HTERT RPE-1 (cell line): ENCODE results near the gene NINJ2.

Source experiments
- in situ Hi-C: fragments of 300-500 bp; cut with MboI; formaldehyde crosslinking; loops from 4 replicates; pipeline ENCODE4 v1.14.3; 2020; ENCODE audit warnings: low sequenced_read_pairs

The NINJ2 gene

DNA sequence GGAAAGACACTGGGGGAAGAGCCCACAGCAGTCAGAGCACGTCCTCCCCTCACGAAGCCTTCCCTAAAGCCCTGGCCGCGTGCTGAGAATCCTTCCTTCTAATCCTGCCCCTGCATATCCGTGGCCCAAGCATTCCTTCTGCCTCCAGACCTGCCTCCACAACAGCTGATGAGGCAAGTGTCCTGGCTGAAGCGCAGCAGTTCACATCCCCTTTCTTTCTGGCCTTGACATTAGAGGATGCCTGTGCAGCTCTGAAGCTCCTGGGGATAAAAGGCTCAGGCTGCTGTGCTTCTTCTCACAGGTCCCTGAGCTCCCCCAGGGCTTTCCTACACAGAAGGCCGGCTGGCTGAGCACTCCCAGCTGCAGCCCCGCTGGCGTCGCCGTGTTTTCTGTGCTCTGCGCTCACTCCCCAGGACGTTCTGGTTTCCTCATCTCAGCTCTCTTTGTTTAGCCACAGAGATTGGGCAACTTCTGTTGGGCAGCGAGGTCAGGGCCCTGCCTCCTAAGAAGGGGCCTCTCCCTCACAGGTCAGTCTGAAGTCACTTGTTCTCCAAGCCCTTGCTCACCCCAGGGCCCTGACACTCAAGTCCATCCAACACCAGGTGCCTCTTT lies 45.8 kb downstream of the NINJ2 start:
- in situ Hi-C loops, result no loop called here

DNA sequence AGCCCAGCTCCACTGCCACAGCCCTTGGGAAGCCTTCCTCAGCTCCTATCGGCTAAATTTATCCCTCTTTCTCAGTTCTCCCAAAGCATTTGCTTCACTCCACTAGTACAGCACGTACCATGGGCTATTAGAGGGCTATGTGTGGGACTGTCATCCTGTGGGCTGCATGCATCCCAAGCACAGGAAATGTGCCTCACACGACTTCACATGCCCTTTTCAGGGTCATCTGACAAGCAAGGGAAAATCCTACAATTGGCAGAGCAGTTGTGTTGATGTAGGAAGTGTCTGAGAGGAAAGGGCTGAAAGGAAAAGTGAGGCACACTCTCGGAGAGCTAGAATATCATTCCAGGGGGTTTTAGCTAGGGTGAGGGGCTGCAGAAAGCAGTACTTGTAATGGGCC lies 47.6 kb downstream of the NINJ2 start:
- in situ Hi-C loops, result no loop called here

DNA sequence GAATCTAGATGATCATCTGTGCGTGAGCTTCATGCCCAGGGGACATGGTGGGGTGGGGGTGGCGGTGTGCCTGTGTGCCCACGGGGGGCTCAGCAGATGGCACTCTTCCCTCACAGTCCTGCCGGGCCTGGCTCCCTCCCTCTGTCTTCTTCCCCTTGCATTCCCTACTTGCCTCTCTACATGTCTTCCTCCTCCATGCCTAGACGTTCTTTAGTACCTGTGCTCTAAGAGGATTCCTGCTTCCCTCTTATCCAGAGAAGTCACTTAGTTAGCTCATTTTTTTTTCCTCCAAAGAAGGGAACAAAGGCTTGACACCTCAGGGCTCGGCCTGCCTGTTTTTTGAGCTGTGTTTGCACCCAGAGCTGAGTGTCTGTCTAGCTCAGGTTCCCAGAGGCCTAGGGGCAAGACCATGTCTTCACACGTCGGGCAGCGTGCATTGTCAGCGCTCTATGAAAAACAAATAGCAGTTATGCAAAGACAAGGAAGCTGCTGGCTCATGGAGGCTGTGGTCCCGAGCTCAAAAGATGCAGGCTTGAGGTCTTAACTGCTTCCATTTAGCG lies 48.8 kb downstream of the NINJ2 start:
- in situ Hi-C loops, result no loop called here

DNA sequence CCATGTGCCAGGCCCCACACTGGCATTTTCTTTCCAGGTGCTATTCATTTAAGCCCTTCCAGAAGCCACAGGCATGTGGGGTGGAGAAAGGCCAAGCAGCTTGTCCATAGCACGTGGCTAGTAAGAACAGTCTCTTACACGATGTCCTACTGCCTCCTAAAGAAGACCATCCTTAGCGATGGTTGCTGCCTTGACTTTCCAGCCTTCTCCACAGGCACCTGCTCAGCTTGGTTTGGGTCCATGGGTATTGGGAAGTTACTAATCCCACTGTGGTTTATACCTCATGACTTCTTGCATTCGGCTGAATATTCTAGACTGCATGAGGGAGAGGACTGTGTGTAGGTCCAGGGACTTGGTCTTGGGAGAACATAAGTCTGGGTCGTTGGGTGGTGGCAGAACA lies 49.2 kb downstream of the NINJ2 start:
- in situ Hi-C loops, result no loop called here

DNA sequence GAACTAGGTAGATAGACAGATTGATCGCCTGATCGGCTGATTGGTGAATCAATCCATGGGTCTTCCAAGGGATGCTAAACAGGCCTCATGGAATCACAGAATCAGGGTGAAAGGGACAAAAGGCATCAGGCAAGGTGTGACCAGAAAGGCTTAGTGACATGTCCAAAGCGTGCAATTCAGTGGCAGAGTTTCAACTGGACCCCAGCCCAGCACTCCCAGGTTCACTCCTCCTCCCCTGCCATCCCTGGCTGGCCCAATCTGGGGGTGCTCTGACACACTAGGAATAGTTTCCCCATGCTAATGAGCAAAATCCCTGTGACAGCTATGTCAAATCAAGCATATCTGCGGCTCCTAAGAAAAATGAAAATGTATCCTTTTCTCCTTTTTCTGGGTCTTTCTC lies 50.4 kb downstream of the NINJ2 start:
- in situ Hi-C loops, result no loop called here

DNA sequence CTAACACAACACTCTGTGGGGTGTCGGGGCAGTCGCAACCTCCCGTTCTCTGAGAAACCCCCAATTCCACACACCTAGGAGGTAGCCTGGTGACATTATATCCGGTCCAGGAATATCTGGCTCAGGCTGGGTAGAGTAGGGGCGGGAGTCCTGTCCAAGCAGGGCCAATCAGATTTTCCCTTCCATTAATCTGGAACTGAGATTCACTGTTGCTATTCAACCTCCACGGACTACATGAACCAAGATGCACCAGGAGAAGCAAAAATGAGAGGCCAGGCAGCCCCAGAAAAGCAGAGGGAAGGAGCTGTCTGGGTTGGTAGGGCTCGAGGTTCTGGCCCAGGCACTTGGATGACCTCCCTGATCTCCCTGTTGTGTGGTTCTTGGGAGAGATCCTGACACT lies 51.0 kb downstream of the NINJ2 start:
- in situ Hi-C loops, result no loop called here

DNA sequence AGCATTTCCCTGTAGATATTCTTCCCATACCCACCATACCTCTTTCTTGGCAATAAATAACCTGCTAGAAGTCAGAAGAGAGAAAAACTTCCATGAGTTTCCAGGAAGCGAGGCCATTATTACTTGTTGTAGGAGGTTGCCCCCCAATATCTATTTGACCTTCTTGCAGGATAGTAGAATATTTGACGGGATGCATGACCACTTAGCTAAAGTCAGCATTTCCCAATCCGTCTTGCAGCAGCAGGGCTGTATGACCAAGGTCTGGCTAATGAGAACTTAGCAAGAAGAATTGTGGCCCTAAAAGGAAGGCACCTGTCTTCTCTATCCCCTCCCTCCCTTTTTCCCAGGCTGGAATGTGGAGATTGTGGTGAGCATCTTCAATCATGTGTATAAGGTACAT lies 51.5 kb downstream of the NINJ2 start:
- in situ Hi-C loops, result no loop called here

DNA sequence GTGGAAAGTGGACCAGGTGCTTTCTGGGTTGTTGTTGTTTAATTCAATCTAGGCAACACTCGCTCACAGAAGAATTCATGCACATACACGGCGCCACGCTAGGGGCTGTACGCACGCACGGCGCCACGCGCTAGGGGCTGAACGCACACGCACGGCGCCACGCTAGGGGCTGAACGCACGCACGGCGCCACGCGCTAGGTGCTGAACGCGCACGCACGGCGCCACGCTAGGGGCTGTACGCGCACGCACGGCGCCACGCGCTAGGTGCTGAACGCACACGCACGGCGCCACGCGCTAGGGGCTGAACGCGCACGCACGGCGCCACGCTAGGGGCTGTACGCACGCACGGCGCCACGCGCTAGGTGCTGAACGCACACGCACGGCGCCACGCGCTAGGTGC lies 54.3 kb downstream of the NINJ2 start:
- in situ Hi-C loops, result no loop called here

DNA sequence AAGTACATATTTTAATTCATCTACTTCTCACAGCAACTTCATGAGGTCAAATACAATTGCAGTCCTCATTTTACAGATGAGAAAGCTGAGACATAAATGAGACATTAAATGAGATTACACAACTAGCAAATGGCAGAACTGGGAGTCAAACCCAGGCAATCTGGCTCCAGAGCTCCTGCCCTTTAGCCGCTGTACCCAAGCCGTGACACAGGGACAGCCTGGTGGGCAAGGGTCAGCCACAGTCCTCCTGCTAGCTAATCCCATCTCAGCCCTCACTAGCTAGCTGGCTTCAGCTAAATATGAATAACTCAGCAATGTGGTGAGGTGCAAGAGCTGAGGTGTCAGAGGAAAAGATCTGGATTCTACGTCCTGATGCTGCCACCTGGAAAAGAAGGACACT lies 54.8 kb downstream of the NINJ2 start:
- in situ Hi-C loops, result no loop called here

DNA sequence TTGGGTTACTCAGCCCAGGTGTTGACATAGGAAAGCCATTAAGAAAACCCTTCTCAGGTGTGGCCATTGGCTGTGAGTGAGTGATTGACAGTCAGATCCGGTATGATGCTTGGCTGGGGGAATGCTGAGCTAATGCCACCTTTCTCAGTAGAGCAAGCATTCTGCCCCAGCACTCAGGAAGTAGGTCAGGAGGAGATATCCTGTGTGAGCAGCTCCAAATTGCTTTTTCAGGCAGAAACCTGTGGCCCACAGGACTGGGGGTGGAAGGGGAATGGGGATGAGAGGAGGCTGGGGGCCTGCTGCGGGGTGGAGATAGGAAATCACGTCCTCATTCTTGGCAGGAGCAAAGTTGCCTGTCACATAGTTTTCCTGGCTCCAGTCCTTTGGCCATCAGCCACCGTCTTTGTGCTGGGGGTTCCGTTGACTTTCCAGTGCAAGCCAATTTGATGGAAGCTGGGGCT lies 55.7 kb downstream of the NINJ2 start:
- in situ Hi-C loops, result no loop called here

DNA sequence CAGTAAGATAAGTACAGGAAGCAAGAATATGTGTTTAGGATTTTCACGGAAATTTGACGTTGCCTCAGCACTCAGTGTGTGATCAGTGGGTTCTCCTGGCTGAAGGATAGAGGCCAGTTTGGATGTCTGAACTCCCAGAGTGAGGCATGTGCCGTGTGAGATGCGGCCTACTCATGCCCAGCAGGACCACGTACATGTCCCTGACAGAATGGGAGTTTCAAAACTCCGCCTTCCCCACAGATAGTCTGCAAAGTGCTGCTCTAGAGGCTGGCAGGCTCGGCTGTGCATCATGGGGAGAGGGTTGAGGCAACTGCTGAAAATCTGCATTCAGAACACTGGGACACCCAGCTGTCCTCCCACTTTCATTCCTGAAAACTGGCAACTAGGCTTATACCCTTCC lies 58.3 kb downstream of the NINJ2 start:
- in situ Hi-C loops, result no loop called here

DNA sequence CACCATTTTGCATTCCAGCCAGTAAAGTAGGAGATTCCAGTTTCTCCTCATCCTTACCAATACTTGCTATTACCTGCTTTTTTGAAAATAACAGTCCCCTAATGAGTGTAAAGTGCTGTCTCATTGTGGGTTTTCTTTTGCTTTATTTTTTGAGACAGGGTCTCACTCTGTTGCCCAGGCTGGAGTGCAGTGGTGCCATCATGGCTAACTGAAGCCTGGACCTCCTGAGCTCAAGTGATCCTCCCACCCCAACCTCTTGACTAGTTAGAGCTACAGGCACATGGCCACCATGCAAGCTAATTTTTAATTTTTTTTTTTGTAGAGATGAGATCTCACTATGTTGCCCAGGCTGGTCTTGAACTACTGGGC lies 60.6 kb downstream of the NINJ2 start:
- in situ Hi-C loops, result no loop called here

DNA sequence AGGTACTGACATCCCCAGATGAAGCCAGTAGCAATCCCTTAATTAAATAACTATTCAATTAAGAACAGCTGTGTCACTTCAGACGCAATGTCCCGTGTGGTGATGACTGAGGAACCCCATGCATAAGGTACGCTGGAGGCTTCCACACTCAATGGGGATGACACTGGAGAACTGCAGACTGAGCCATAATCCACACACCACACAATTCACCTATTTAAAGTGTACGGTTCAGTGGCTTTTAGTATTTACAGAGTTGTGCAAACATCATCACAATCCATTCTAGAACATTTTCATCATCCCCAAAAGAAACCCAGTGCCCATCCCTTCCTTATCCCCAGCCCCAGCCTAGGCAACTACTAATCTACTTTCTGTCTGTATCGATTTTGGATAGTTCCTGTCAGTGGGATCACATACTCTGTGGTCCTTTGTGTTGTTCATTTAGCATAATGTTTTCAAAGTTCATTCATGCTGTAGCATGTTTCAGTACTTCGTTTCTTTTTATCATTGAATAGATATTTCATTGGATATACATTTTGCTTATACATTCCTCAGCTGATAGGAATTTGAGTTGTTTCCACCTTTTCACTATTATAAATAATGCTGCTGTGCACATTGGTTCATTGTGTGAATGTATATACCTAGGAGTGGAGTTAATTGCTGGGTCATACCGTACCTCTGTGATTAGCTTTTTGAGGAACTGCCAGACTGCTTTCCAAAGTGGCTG lies 61.1 kb downstream of the NINJ2 start:
- in situ Hi-C loops, result no loop called here

DNA sequence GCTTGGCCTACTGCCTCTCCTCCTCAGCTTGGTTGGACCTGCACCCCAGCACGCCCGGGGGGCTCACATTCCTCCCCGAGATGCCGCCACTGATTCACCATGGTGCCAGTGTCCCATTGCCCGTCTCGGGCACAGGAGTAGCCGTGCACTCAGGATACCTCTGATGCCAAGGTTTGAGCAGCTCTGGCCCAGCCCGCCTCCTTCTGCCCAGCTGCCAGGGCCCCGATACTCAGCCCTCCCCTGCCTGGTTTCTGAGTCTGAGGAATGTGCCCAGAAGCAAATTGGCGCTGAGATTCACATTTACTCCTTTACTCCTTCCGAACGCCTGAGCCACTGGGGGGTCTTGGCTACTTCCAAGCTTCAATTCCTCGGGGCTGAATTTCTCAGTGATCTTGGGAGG lies 63.5 kb downstream of the NINJ2 start:
- in situ Hi-C loops, result no loop called here

DNA sequence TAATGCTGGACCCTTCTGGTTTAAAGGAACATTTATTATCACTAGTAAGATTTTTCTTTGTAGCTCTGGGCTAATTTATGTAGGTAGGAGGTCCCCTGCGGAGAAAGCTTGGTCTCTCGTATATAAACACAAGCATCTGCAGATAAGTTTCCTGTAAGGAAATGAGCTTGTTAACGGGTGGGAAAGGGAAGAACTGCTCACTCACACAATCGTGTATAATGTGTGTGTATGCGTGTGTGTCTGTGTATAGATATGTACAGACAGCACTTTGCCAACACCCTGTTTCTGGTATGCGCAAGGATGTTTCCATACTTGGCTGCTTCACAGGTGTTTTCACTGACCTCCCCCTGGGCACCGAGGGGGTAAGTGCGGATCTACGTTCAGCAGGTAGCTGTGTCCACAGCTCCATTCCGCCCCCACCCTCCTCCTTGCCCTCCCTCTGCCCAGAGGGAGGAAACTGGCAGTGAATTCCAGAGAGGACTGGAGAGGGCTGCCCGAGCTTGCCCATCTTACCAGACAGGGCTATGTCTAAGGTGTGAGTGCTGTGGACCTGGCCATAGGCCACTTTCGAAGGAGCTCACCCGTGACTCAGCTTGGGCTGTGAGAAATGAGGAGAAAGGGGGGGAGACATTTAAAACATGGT lies 65.2 kb downstream of the NINJ2 start:
- in situ Hi-C loops, result no loop called here

DNA sequence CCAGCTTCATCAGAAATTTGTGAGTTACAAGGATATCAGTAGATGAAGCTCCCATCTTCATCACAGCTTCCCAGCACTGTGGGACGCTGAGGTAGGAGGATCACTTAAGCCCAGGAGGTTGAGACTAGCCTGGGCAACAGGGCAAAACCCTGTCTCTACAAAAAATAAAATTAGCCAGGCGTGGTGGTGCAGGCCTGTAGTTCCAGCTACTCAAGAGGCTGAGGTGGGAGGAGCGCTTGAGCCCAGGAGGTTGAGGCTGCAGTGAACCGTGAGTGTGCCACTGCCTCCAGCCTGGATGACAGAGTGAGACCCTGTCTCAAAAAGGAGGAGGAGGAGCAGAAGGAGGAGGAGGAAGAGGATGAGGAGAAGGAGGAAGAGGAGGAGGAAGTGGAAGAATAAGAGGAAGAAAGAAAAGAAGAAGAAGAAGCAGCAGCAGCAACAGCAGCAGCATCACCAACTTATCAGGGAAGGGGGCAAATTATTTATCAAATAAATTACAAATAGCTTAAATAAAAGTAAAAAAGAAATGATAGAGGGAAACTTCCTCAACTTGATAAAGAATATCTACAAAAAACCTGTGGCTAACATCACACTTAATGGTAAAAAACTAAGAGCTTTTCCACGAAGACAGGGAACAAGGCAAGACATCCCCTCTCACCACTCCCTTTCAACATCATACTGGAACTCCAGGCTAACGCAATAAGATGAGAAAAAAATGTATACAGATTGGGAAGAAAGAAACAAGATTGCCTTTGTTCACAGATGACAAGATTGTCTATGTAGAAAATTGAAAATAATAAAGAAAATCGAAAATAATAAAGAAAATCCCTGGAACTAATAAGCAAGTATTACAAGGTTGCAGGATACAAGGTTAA lies 69.6 kb downstream of the NINJ2 start:
- in situ Hi-C loops, result no loop called here

DNA sequence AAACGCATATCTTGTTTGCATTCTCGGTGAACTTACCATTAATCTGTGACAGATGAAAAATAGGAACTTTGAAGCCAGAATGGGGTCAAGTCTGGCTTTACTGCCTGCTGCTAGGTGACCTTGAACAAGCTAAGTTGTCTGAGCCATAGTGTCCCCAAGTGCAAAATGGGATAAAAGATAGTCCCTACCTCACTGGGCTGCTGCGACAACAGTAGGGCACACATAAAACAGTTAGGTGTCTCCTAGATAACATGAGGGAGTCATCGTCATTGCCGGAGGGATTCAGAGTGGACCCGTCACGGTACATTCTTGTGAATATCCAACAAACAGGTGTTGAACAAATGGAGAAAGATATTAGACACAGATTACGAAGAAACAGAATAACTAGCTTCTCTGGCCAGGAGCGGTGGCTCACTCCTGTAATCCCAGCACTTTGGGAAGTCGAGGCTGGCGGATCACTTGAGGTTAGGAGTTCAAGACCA lies 71.2 kb downstream of the NINJ2 start:
- in situ Hi-C loops, result no loop called here

DNA sequence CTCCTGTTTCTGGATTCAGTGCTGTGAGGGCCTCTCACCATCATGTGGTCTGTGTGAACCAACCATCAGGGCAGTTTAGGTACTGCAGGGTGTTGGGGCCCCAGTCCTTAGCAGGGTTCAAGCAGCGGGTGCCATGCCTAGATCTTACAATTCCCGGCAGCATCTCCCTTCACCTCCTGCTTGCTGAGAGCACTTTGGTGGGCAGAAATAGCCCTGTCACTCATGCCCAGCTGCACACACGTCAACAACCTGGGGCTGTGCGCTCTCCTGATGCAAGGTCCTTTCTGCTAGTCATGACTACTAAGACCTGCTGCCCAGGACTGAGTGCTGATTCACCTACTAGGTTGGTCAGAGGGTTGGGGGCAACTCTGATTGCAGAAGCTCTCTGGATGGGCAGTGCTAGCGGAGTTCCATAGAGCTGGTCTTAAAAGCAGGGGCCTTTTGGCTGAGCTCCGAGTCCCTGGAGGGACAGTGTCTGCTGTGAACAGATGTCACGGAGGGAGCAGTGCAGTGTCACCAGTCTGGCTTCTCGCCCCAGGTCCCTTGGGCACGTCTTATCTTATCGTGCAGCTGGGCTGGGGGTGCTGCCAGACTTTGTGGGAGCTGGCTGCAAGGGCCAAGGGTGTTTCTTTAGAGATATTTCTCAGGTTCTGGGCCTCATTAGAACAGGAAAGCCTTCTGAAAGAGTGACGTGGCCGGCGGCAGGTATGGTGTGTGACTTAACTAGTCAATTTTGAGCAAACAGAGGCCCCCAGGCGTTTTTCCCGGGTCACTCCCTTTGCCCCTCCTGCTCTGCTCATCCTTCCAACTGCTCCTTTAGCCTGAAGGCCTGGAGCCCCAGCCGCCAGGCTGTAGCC lies 71.8 kb downstream of the NINJ2 start:
- in situ Hi-C loops, result no loop called here

DNA sequence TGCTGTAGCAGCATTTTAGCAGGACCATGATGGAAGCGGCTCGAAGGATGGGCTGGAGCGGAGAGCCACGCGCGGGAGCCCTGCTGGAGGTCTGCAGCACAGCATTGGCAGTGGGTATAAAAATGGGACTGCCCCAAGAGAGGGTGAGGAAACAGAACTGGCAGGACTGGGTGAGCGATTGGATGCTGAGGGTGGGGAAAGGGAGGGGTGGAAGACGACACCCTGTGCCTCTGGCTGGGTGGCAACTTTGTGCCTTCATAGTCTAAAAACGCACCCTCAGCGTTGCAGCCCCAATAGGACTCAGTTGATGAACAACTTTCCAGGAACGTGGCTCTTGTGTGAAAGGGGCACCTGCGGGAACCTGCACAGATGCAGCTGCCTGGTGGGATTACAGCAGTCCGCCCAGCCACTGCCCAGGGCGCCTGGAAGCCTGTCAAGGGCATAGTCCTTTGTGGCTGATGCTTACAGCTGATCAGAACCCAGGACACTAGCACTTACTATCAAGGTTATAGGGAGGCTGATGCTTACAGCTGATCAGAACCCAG lies 73.0 kb downstream of the NINJ2 start:
- in situ Hi-C loops, result no loop called here

DNA sequence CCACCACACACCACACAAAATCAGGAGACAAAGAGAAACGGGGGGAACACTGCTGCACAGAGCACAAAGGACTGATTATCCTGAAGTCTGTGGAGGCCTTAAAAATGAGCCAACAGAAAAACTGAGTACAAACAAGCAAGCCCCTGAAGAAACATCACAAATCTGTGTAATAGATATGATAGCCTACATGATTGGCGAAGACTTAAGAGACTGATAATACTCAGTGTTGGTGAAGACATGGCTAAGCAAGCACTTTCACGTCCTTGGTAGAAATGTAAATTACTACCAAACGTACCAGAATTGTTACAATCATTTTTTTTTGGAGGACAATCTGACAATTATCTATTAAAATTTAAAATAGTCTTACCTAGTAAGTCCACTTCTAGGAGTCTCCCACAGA lies 74.6 kb downstream of the NINJ2 start:
- in situ Hi-C loops, result no loop called here
